H1 (cell line): ENCODE results near the gene GRIK4. TPM values are rescaled to one million over a fixed set of nuclear protein-coding genes. Genes with fewer than 3 reads are reported as not detected.

ENCODE experiments used
- JUND ChIP-seq: IDR thresholded peaks from 2 replicates; pipeline ENCODE4 v1.6.1; 2011; ENCODE audit warnings: mild to moderate bottlenecking, improper control_type of control experiment, low read length
- SP1 ChIP-seq: IDR thresholded peaks from 2 replicates; pipeline ENCODE4 v1.6.1; 2011; ENCODE audit warnings: low read depth, low read length
- SRF ChIP-seq: IDR thresholded peaks from 2 replicates; pipeline ENCODE4 v1.6.1; 2011; ENCODE audit warnings: mild to moderate bottlenecking, low read depth, low read length, moderate library complexity
- polyA plus RNA-seq, 7 experiments: library from polyadenylated mRNA; depleted of rRNA in 3 of 7; stranded (reverse) in 5 of 7; unstranded in 2 of 7; fragments of >200 nt in 5 of 7; fragments of 200-250 nt in 2 of 7; gene quantifications; 1 replicate in 5 of 7; 2 replicates in 1 of 7; 4 replicates in 1 of 7; pipeline versions ENCODE4 v1.2.1 to v1.2.3, GENCODE V29; 2011 to 2013; ENCODE audit warnings: missing spikeins in 2 of 7, mixed read lengths in 2 of 7
- total RNA-seq: library from RNA; stranded (reverse); fragmentation: NEBNext Ultra II Directional; extraction: Animal tissue kit (Norgen Biotek cat#: 25700); gene quantifications from 2 replicates; pipeline ENCODE4 v1.2.1, GENCODE V29; 2021
- TF ChIP-seq, protein P1 (sequence below): IDR thresholded peaks from 2 replicates; pipeline ENCODE4 v1.6.1; 2012; ENCODE audit warnings: low read length, inconsistent platforms

The GRIK4 gene
- total and polyA plus RNA-seq, 2 of the 8 experiments (the other 6 are each of a cell fraction or from before 2014, with no cell fraction given) = 1.2 to 2.9 TPM

DNA sequence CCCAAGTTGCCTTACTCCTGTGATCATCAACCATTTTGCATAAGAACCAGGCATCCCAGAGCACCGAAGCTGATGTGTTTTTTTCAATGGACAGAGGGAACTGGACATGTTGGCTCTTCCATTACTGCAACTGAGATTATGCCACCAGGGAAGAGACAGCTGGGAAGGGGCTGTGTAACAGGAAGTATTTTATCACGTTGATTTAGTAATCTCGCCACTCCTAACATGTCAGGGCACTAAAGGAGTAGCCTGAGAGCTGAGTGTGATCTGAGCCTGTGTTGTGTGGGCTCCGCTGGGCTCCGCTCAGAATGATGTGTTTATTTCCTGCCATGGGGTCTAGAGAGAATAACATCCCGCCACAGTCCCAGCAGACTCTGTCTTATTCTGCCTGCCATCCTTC lies 165.4 kb downstream of the GRIK4 start (continued):
- TF ChIP-seq, protein P1, sequence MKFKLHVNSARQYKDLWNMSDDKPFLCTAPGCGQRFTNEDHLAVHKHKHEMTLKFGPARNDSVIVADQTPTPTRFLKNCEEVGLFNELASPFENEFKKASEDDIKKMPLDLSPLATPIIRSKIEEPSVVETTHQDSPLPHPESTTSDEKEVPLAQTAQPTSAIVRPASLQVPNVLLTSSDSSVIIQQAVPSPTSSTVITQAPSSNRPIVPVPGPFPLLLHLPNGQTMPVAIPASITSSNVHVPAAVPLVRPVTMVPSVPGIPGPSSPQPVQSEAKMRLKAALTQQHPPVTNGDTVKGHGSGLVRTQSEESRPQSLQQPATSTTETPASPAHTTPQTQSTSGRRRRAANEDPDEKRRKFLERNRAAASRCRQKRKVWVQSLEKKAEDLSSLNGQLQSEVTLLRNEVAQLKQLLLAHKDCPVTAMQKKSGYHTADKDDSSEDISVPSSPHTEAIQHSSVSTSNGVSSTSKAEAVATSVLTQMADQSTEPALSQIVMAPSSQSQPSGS = no peak
- no peak for TF ChIP-seq SP1
- no peak for TF ChIP-seq JUND
- TF ChIP-seq SRF = no peak
